T-helper 1 cell treated with Interleukin-12 subunit alpha and Interleukin-12 subunit beta and Interleukin-4 antibody, amounts not matched to agents 30 ng/mL and 1 ng/mL, for 36 hours (primary cell): Measurements from ENCODE around the gene GRIK4. TPM values are rescaled to one million over a fixed set of nuclear protein-coding genes. Genes with fewer than 3 reads are reported as not detected.

Experiments used
- intact Hi-C: fragments of 100-400 bp; cut with micrococcal nuclease; formaldehyde crosslinking; loops from one replicate; pipeline ENCODE4 v1.15.1; 2024
- total RNA-seq: library from RNA; stranded (reverse); gene quantifications from 2 replicates; pipeline ENCODE4 v1.2.3, GENCODE V29; 2022

The GRIK4 gene
- total RNA-seq, 1 donor from 2014 or later: not detected

DNA sequence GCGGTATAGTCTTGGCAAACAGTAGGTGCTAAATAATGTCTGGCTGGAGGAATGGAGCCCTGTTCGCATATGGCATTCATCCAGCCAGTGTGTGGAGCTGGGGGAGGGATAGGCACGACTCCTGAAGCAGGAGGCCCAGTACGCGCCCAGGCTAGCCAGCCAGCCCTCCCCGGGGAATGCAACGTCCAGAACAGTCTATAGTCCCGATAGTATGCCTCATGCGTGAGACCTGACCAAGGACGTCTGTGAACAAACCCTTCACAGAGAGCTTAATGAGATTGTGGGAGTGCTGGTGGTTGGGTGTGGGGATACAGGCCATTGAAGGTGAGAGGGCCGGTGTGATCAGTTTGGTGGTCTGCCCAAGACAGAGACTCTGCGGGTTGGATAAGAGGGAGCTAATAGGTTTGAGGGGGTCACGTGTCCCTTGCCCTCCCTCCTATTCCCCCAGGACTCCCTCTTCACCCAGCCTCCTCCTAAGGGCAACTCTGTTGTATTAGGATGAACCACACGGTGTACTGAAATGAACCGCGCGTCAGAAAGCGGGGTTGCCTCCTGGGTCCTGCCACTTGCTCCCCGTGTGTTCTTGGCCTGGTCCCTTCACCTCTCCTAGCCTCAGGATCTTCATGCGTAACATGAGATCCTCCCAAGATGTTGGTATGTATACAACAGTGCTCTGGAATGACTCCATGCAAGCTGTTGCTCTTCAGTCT is 987 bp upstream of the GRIK4 start:
- intact Hi-C loops: loop anchor here (1.0 kb wide), 6 partner anchors 175 to 684 kb away; no protein-coding TSS in a partner anchor

DNA sequence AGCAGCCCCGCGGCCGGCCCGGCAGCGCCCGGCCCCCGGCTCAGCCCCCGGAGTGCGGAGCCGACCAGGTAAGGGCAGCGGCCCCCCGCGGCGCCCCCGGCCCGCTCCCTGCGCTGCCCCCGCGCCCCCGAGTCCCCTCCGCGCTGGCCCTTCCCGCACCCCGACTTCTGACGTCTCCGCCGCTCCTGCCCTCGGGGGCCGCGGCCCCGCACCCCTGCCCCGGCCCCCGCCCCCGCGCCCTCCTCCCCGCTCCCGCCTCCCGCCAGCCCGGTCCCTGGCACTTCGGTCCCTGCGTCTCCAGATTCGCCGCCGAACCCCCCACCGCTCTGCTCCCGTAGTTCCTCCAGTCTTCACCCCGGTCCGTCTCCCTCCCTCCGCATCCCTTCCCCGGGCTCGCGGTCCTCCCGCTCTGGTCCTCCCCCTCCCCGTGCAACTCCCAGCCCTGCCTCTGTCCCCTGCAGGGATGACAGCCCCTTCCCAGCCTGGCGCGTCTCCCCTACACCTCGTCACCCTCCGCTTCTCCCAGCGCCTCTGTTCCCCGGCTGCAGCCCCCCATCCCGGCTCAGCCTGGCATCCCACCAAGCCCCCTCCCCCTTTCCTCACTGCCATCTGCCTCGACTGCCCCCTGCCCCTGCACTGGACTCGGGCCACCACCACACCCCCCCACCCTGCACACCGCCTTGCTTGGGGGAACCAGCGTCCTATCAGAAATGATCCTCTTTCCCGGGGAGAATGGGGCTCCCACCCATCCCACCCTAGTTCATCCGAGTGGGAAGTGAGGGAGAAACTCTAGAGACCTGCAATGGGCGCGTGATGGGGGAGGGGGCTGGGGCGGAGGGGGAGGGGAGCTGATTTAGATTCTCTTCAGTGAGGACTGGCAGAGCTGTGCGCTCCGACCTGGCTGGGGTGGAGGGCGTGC is 531 bp downstream of the GRIK4 start:
- intact Hi-C loops: loop anchor here (1.0 kb wide), 6 partner anchors 173 to 682 kb away; no protein-coding TSS in a partner anchor

DNA sequence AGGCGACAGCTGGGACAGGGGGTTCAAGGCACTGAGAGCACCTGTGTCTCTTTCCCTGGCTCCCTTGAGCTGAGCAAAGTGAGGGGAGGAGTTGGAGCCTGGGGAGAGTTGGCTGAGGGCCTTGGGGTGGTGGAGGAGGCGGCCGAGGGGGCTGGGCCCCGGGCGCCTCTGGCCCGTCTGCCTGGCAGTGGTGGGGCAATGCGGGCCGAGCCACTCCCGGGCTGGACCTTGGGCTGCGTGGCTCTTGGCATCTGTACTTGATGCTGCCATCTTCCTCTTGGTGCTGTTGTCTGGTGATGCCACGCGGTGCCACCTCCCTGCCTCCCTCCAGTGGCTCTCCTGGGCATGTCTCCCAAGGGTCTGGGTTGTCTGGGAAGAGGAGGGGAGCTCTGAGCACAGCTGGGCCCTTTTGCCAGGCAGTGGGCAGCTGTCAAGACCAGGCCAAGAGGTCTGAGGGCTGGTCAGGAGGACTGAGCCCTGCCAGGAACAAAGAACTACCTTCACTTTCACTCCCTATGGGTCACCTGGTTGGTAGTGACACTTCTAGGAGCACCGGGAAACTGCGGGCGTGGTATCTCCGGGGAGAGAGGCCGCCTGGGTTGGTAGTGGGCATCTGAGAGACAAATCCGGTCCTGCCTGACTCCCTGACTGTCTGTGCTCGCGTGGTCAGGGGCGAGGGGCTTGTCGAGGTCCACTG is 1.3 kb downstream of the GRIK4 start:
- intact Hi-C loops: no loop called here

DNA sequence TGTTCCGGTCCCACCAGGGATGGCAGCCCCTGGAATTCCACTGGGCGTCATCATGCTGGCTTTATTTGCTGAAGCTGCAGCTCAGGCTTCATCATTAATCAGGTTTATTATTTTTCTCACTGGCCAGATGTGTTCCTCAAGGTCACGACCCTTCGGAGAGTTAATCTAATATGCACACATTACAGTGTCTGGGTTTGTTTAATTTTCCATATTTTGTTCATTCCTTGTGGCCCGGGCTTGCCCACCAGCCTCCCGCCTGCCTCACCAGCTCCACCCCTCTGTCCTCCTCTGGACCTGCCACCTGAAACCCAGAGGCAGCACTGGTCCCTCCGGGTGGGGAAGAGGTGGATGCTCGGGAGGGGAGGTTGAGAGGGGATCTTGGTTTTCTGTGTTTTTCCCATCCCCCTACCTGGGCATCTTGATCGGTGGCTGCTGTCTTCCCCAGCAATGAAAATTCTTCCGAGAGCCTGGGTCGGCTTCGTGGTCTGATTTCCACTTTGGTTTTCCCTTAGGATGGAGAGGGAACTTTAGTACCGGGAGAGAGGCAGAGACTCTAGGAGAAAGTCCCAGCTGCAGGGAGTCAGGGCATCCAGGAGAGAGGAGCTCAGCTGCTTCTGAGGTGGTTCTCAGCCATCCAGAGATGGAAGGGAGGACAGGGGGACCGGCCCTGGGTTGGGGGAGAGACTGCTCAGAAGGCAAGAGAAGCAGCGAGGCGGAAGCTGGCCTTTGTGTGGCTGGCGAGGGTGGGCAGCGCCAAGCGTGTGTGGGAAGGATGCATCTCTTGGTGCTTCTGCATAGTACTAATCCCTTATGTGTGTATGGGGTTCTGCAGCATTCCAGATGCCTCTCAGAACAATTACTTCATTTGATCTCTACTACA is 2.1 kb downstream of the GRIK4 start:
- intact Hi-C loops: no loop called here

DNA sequence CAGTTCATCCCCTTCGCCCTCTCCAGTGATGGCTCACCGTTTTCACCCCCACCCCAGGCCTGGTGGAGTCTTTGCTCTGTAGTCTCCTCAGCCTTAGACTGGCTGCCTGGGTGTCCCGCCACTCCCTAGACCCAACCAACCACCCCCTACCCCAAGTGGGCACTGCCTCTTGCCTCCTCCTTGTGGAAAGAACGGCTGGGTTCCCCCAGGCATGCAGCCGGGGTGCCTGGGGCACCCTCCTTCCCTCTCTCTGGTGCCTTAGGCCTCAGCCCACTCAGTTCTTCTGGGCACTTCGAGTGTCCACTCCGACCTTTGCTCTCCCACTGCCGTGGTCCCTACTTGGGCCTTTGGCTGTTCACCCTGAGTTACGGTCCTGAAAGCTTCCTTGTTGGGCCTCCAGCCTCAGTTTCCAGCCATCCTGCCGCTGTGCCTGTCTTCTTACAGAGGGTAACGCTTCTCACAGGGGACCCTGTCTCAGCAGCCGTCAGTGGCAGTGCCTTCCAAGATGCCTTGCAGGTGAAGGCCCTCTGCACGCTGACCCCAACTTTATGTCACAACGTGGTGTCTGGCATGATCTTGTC is 3.1 kb downstream of the GRIK4 start:
- intact Hi-C loops: no loop called here

DNA sequence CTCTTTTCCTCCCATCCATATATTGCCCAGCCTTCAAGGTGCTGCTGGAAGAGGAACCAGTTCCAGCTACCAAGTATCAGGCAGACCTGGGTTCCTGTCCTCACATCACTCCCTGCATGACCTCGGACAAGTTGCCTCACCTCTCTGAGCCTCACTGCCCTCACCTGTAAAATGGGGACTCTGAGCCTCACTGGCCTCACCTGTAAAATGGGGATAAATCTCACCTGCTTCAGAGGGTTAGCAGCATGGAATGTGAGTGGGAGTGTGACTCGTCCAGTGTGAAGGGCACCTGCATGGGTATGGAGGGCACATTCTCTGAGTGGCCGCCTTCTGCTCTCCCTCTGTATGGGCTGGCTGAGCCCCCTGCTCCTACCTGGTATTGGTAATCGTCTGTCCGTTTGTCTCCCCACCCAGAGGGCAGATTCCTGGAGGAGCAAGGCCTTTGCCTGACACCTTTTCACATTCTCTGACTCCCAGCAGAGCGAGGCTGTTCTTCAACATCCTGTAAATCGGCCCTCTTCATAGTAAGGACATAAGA is 3.7 kb downstream of the GRIK4 start:
- intact Hi-C loops: no loop called here

DNA sequence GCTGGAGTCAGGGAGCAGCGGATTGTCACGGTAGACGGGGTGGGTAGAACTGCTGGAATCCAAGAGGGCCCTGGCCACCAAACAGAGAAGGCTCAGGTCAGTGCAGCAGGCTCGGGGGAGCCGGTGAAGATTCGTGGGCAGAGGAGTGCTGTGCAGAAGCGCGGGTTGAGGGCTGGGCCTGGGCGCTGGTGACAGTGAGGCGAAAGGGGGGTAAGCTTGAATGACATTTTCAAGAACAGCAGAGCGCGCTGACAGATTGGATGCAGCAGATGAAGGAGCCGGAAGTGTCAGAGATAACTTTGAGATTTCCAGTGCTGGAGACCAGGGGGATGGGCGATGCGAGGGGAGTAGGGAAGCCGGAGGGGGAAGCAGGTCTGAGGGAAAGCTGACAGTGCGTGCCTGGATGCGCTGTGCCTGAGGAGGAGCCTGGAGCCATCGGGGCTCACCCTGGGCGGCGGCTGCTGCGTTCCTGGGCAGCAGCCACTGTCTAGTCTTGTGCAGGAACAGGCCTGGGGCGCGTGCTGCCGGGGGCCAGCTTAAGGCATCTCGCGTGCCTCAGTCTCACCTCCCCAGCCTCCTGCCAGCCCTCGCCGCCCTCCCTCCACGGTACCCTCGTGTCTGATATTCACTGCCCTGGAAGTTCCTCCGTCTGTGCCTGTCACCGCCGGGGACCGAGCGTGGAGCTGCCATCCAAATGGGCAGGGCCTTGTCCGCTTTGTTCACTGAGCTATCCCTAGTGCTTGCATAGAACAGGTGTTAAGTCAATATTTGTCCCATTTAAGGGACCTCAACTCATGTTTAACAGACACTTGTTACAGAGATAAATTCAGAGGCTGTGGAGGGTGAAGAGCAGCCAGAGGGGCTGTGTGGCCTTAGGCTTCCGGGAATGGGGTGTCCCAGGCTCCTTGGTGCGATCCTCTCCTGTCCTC is 5.2 kb downstream of the GRIK4 start:
- intact Hi-C loops: no loop called here

DNA sequence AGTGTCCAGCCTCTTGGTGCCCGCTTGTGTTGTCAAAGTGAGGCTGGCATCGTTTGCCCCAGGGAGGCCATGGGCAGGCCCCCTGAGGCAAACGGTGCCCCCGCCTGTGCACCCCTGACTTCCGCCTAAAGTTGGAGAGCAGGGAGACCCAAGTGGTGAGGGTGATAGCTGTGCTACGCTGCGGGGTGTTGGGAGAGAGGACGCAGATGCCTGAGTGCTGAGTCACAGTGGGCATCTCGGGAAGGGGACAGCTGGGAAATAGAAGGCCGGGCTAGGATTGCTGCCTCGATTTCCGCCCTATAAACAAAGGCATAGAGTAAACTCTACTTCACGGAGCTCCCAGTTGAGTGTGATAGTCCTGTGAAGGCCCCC is 5.8 kb downstream of the GRIK4 start:
- intact Hi-C loops: no loop called here

DNA sequence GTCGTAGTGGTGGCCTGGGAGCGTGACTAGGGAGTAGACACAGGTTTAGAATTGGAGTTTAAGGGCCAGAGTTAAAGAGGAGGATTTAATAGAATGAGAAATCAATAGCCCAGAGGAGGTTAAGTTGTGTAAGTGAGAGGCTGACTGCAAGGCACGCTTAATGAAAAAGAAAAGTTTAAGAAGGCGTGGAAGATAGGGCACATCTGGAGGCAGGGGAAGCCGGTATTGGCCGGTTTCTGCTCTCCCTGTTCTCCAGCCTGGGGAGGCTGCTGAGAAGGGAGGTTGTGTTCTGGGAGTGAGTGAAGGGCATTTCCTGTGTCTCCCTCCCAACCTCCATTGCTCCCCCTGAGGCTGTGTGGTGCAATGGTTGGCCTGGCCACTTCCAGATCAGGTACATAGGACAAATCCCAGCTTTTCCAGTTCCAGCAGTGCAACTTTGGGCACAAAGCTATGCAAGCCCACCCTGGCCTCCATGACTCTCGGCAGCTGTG is 6.3 kb downstream of the GRIK4 start:
- intact Hi-C loops: no loop called here

DNA sequence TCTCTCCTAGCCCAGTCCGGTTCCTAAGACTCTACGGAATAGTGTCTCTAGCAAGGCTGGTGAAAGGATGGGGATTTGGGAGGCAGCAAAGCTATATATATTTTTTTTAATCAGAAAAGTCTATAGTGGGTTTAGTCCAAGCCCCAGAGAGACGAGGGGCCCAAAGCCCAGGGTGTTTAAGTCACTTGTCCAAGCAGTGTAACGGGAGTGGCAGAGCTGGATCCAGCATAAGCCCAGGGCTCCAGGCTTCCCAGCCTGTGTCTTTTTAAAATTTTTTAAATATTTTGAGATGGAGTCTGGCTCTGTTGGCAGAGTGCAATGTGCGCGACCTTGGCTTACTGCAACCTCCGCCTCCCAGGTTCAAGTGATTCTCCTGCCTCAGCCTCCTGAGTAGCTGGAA is 6.8 kb downstream of the GRIK4 start:
- intact Hi-C loops: no loop called here

DNA sequence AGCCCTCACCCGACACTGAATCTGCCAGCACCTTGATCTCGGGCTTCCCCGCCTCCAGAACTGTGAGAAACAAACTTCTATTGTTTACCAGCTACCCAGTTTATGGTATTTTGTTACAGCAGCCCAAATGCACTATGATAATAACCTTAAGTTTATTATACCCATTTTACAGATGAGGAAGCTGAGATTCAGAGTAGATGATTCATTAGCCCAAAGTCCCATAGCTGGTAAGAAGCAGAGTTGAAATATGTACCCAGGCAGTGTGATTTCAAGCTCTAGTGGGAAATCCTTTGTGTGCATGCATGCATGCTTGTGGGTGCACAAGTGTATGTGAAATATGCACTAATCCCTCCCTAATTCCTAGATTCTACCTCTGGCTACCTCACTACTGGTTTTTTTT is 7.9 kb downstream of the GRIK4 start:
- intact Hi-C loops: no loop called here

DNA sequence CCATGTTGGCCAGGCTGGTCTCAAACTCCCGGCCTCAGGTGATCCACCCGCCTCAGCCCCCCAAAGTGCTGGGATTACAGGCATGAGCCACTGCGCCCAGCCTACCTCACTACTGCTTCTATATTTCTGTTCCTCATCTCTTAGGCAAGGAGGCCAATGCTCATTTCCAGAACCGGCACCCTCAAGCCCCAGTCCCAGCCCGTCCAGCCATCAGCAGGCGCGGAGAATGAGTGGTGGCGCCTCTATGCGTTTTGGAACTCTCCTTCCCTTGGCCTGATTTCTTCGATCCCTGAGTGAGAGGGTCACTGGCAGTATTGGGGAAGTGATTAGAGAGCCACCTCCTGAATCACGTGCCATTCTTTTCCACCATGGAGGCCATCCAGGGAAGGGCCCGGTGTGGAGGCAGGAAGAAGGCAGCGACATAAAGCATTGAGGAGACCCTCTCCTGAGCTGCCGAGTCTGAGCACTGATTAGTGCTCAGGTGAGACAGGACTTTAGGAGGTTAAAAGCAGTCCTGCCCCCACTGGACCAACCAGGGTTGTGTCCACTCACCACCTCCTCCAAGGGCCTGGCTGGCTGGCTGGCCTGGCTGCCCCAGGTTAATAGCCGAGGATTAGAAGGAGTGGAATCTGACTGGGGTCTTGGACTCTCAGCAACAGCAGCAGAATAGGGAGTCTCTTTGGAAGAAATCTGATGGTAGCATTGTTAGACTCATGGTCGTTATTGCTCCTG is 8.7 kb downstream of the GRIK4 start:
- intact Hi-C loops: no loop called here

DNA sequence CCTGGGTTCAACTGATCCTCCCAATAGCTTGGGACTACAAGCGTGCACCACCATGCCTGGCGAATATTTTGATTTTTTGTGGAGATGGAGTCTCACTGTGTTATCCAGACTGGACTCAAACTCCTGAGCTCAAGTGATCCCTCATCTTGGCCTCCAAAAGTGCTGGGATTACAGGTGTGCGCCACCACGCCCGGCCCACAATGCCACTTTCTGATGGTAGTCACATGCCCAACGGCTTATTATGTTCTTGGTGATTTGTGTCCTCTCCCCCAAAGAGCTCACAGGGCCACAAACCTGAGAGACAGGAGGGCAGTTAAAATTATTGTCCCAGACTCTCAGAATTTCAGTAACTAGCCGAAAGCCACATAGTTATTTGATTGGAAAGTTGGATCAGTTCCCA is 9.6 kb downstream of the GRIK4 start:
- intact Hi-C loops: no loop called here

DNA sequence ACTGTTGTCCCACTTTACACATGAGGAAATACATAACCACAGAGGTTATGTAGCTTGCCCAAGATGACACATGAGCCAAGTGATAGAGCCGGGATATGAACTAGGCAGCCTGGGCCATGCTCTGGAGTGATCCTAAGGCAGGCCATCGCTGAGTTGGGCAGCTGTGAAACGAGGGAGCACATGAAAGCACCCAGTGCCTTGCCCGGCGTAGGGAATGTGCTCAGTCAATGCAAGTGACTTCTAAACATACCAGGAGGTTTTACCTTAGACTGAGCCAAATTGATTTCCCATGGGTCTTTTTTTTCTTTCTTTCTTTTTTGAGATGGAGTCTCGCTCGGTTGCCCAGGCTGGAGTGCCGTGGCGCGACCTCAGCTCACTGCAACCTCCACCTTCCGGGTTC is 10.5 kb downstream of the GRIK4 start:
- intact Hi-C loops: no loop called here

DNA sequence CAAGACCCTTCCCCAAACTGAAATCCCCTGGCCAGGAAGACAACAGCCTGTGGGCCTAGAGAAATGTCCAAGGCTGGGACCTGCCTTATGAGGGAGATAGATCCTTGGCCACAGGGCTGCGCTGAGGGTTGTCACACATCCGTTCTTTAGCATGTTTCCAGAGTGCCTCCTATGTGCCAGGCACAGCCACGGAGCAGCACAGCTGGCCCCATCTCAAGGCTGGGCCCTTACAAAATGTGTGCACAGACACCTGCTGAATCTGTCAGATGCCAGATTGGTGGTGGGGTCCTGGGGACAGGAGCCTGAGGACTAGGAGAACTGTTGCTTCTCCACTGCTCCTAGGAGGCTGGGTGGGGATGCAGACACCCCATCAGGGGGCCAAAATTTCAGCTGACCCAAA is 11.2 kb downstream of the GRIK4 start:
- intact Hi-C loops: no loop called here

DNA sequence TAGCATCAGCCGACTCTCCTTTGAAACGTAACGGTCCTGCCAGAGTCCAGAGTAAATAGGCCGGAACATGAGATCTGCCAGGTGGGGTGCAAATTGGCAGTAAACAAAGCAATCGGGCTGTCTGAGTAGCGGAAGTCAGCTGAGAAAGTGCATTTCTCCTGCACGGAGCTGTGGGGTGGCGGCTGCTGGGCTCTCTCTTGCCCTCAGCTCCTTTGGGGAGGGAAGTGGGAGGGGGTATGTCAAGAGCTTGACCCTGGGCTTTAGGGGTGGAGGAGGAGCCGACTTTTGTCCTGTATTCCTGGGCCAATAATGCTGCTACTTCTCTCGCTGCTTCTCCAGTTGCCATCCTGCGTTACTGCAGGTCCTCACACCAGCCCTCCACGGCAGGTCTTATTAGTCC is 11.6 kb downstream of the GRIK4 start:
- intact Hi-C loops: no loop called here

DNA sequence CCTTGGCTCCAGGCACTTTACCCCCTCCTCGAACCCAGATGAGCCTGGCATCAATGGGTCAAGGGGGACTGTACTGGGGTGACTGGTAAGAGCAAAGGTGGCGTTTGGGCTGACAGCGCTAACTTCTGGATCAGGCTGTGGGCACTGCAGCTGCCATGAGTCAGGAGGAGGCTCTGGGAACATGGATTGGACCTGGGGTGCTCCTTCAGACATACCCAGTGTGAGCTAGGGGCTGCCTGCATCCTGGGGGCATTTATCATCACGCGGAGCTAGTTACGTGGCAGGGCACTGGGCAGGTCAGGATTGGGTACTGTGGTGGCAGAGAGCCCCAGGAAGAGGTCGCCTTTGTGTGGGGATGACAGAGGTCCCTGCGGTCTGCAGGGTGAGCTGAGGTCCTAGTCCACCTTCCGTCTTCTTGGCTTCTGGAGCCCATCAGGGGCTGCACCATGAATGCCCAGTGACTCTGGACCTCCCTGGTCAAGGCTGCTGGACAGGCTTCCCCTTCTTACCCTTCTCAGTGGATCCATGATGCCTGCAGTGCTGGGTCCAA is 13.1 kb downstream of the GRIK4 start:
- intact Hi-C loops: no loop called here
